SK-N-SH treated with all-trans-retinoic acid at 6 μM for 48 hours (cell line): ENCODE data around the gene ANP32A.

Experiments used
- ATAC-seq: fragments of 200-7000 bp; cut with Tn5 transposase; 3 replicates; pipeline ENCODE4 v1.9.1; 2020; ENCODE audit warnings: mild to moderate bottlenecking, moderate library complexity
- ARNTL ChIP-seq: fragments of 450-650 bp; formaldehyde crosslinking; IDR thresholded peaks from 2 replicates; pipeline ENCODE4 v1.5.0; 2020; ENCODE audit warnings: low read depth, mild to moderate bottlenecking, moderate library complexity, borderline replicate concordance
- BACH2 ChIP-seq: fragments of 250-450 bp; sonication (Bioruptor Pico); IDR thresholded peaks from 2 replicates; pipeline ENCODE4 v1.9.0; 2021; ENCODE audit warnings: mild to moderate bottlenecking, borderline replicate concordance
- CREB5 ChIP-seq: fragments of 250-450 bp; sonication (Bioruptor Pico); IDR thresholded peaks from 2 replicates; pipeline ENCODE4 v1.5.1; 2020; ENCODE audit warnings: low read depth, mild to moderate bottlenecking, moderate library complexity
- CSRNP3 ChIP-seq: fragments of 250-450 bp; sonication (Bioruptor Pico); IDR thresholded peaks from 2 replicates; pipeline ENCODE4 v1.5.1; 2021; ENCODE audit warnings: mild to moderate bottlenecking, moderate library complexity
- ESRRG ChIP-seq: fragments of 250-450 bp; sonication (Bioruptor Pico); IDR thresholded peaks from 2 replicates; pipeline ENCODE4 v1.6.1; 2021; ENCODE audit warnings: mild to moderate bottlenecking
- GLIS3 ChIP-seq: fragments of 250-450 bp; sonication (Bioruptor Pico); IDR thresholded peaks from 2 replicates; pipeline ENCODE4 v1.5.0; 2020; ENCODE audit warnings: mild to moderate bottlenecking, moderate library complexity
- ISL1 ChIP-seq: fragments of 250-450 bp; sonication (Bioruptor Pico); IDR thresholded peaks from 2 replicates; pipeline ENCODE4 v2.1.2; 2022; ENCODE audit warnings: mild to moderate bottlenecking, moderate library complexity
- OSR1 ChIP-seq: fragments of 250-450 bp; sonication (Bioruptor Pico); IDR thresholded peaks from 2 replicates; pipeline ENCODE4 v1.8.0; 2022; ENCODE audit warnings: moderate library complexity, mild to moderate bottlenecking, inconsistent platforms
- PATZ1 ChIP-seq: fragments of 250-450 bp; sonication (Bioruptor Pico); IDR thresholded peaks from 2 replicates; pipeline ENCODE4 v1.8.0; 2020; ENCODE audit warnings: mild to moderate bottlenecking, moderate library complexity, borderline replicate concordance
- POU6F1 ChIP-seq: fragments of 250-450 bp; sonication (Bioruptor Pico); IDR thresholded peaks from 2 replicates; pipeline ENCODE4 v1.8.0; 2021; ENCODE audit warnings: low read depth, mild to moderate bottlenecking, moderate library complexity, borderline replicate concordance
- PPARA ChIP-seq: fragments of 250-450 bp; sonication (Bioruptor Pico); IDR thresholded peaks from 2 replicates; pipeline ENCODE4 v1.5.0; 2020; ENCODE audit warnings: mild to moderate bottlenecking, borderline replicate concordance
- RARB ChIP-seq: fragments of 250-450 bp; sonication (Bioruptor Pico); IDR thresholded peaks from 2 replicates; pipeline ENCODE4 v1.8.0; 2021; ENCODE audit warnings: mild to moderate bottlenecking, moderate library complexity
- SNAI2 ChIP-seq: fragments of 250-450 bp; sonication (Bioruptor Pico); IDR thresholded peaks from 2 replicates; pipeline ENCODE4 v1.5.0; 2020; ENCODE audit warnings: mild to moderate bottlenecking, moderate library complexity
- TSHZ2 ChIP-seq: fragments of 250-450 bp; sonication (Bioruptor Pico); IDR thresholded peaks from 2 replicates; pipeline ENCODE4 v1.5.0; 2020; ENCODE audit warnings: mild to moderate bottlenecking, moderate library complexity
- ZC3H10 ChIP-seq: fragments of 250-450 bp; sonication (Bioruptor Pico); IDR thresholded peaks from 2 replicates; pipeline ENCODE4 v1.5.1; 2021; ENCODE audit warnings: mild to moderate bottlenecking, moderate library complexity
- ZFP3 ChIP-seq: fragments of 250-450 bp; sonication (Bioruptor Pico); IDR thresholded peaks from 2 replicates; pipeline ENCODE4 v1.5.0; 2020; ENCODE audit warnings: mild to moderate bottlenecking, moderate library complexity
- ZNF565 ChIP-seq: fragments of 450-650 bp; formaldehyde crosslinking; conservative IDR thresholded peaks from 2 replicates; pipeline ENCODE4 v1.5.0; 2020; ENCODE audit warnings: low read depth, mild to moderate bottlenecking, moderate library complexity
- ZNF8 ChIP-seq: fragments of 450-650 bp; formaldehyde crosslinking; IDR thresholded peaks from 2 replicates; pipeline ENCODE4 v1.5.0; 2020; ENCODE audit warnings: mild to moderate bottlenecking, moderate library complexity

Gene ANP32A

GRCh38 chr15:68789534-68790241, 31.0 kb downstream of the ANP32A start:
- TF ChIP-seq ZC3H10 (CRISPR knock-in tag), result no peak
- no peak for TF ChIP-seq BACH2 (CRISPR knock-in tag)
- TF ChIP-seq TSHZ2, result no peak
- TF ChIP-seq ISL1 (CRISPR knock-in tag), result no peak
- no peak for ATAC-seq

GRCh38 chr15:68789091-68789490, 31.6 kb downstream of the ANP32A start:
- no peak for ATAC-seq
- TF ChIP-seq TSHZ2 (no peak), ESRRG (CRISPR knock-in tag) (no peak), POU6F1 (no peak), BACH2 (CRISPR knock-in tag) (no peak), OSR1 (CRISPR knock-in tag) (no peak), ZFP3 (no peak), CREB5 (CRISPR knock-in tag) (no peak), ZNF8 (CRISPR knock-in tag) (no peak), ARNTL (CRISPR knock-in tag) (no peak), SNAI2 (CRISPR knock-in tag) (no peak), CSRNP3 (CRISPR knock-in tag) (no peak), PATZ1 (CRISPR knock-in tag) (no peak)

- ATAC-seq, result no peak
- TF ChIP-seq GLIS3 (CRISPR knock-in tag) (no peak), CREB5 (CRISPR knock-in tag) (no peak), ZNF565 (CRISPR knock-in tag) (no peak), POU6F1 (no peak), OSR1 (CRISPR knock-in tag) (no peak), PPARA (CRISPR knock-in tag) (no peak), PATZ1 (CRISPR knock-in tag) (no peak), ESRRG (CRISPR knock-in tag) (no peak), RARB (no peak), ZC3H10 (CRISPR knock-in tag) (no peak)
These were observed 32.5 kb downstream of the ANP32A start for GRCh38 chr15:68788264-68788624.
